GM15510 (cell line): ENCODE results near the gene COQ8B.

Experiments used
- POLR2A ChIP-seq: IDR thresholded peaks from 3 replicates; pipeline ENCODE4 v1.6.1; 2011; ENCODE audit warnings: borderline replicate concordance; ENCODE audit not compliant: insufficient read length; ENCODE audit errors: extremely low read depth

Gene COQ8B

DNA sequence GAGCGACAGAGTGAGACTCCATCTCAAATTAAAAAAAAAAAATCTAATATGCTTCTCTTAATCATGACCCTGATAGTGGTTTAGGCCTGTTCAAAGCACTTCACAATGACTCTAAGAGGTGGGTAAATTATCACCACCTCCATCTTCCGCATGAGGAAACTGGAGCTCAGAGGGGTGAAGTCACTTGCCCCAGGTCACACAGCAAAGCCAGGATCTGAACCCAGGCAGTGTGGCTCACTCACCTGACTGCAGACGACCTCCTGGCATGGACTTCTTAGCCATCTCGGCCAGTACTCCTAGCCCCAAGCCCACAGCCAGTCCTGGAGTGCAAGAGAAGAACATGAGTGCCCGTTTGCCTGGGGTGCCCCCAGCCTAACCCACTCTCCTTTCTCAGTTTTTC, 6.9 kb downstream of the COQ8B start:
- no peak for TF ChIP-seq POLR2A

DNA sequence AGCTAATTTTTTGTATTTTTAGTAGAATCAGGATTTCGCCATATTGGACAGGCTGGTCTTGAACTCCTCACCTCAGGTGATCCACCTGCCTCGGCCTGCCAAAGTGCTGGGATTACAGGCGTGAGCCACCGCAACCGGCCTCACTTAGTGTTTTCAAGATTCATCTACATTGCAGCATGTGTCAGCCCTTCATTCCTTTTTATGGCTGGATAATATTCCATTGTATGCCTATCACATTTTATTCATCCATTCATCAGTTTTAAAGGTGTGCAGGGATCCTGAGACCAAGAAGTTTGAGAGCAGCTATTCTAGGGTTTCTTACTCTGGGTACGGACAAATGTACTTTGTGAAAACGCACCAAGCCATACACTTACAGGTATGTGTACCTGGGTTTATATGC, 9.1 kb downstream of the COQ8B start:
- no peak for TF ChIP-seq POLR2A

DNA sequence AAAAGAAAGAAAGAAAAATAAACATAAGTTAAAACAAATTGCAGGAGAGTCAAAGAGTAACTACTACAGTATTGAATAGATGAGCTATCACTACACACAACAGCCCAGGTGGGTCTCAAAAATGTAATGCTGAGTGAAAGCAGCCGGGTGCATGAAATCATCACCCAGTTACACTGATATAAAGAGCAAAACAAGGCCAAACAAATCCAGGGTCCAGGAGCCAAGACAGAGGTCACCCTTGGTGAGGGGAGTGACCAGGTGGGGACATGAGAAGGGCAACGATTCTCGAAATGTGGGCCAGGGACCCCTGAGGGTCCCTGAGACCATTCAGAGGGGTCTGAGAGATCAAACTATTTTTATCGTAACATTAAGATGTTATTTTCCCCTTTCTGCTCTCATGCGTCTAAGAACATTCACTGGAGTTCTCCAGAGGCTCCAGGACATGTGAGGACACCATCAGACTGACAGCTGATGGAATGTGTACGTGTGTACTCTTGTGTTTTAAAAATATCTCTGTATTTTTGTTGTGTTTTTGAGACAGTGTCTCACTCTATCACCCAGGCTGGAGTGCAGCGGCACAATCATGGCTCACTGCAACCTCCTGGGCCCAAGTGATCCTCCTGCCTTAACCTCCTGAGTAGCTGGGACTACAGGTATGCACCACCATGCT, 10.6 kb downstream of the COQ8B start:
- no peak for TF ChIP-seq POLR2A

DNA sequence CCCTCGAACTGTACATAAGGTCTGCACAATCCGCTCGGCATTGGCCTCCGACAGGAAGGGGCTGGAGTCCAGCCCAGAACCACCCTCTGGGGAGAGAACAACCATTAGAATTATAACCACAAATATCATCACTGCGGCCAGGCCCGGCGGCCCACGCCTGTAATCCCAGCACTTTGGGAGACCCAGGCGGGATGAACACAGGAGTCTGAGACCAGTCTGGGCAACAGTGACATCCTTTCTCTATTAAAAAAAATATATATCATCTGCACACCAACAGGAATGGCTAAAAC, 11.4 kb downstream of the COQ8B start:
- TF ChIP-seq POLR2A = no peak

DNA sequence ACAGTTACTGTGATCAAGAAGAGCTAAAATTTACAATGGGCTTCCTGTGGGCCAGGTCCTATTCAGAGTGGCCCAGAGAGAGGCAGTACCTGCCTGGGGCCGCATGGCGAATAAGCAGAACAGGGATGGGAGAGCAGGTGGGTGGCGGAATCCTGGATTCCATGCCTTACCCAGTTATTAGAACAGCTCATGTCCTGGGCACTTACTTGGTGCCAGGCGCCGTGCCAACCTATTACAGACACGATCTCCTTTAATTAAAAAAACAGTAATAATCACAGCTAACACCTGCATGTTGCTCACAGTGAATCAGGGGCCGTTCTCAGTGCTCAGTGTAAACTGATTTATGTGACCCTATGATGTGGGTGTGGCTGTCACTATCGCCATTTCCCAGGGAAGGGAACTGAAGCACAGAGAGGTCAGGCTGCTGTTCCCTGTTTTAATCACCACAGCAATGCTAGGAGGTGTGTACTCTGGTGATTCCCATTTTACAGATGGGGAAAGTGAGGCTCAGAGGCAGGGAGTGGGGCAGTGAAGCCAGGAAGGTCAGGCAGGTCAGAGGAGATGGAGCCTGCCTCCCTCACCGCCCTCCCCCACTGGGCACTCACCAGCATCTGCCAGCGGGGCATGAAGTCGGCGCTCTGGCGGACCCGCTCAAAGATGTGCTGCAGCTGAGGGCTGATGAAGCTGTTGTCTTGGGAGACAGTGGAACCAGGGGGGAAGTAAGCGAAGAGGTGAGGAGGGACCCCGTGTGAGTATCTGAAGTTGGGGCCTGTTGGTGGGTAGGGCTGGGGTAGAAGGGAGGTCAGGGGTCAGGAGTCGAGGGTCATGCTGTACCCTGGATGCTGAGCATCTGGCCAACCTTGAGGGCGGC, 12.0 kb downstream of the COQ8B start:
- TF ChIP-seq POLR2A = no peak

DNA sequence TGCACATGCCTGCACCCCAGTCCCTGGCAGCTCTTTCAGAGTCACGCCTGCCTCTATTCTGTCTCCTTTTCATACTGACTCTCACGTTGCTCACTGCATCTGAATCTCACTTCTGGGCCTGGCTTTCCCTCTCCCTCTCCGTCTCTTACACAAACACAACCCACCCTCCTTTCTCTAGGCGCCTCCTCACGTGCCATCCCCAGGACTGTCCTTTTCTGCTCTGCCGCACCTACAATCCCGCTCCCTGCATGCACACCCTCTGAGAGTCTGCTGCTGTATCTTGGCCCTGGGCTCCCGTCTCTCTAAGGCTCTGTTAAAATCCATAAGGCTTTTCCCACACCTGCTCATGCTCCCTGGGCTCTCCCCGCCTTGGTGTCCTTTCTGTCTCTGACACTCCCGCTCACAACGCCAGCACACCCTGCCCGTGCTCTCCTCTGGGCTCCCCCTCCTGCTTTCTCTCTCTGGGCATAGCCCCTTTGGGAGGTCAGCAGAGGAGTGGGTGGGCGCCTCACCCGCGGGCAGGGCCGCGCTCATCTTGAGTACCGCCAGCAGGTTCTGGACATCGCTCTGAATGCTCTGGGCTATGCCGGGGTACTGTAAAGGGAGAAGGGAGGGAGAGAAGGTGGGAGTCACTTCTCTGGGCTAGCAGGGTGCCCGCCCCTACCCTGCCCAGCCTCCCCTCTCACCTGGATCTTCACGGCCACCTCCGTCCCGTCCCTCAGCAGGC, 13.5 kb downstream of the COQ8B start:
- no peak for TF ChIP-seq POLR2A

DNA sequence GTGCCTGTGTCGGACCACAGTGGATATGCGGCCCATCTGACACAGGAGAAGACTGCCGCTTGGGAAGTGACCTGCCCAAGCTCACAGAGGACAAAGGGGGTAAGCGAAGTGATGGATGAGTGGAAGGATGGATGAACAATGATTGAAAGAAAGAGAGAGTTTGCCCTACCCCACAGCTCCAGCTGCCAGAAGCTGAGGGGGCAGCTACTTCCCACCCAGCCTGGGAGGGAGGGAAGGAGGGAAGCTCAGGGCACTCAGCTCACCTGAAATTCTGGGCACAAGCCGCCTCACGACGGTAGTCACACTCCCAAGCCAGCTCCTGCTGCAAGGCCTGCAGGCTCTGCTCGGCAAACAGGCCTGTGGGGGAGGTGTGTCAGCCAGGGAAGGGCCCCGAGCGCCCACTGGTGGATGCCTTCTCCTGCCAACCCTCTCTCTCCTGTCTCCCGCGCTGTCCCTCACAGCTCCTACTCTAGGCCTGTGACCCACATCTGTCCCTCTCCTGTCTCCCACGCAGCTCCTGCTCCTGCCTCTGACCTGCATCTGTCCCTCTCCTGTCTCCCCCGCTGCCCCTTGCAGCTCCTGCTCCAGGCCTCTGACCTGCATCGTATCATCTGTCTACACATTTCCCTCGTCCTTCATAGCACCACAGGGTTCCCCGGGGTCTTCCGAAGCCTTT, 14.2 kb downstream of the COQ8B start:
- TF ChIP-seq POLR2A = no peak

DNA sequence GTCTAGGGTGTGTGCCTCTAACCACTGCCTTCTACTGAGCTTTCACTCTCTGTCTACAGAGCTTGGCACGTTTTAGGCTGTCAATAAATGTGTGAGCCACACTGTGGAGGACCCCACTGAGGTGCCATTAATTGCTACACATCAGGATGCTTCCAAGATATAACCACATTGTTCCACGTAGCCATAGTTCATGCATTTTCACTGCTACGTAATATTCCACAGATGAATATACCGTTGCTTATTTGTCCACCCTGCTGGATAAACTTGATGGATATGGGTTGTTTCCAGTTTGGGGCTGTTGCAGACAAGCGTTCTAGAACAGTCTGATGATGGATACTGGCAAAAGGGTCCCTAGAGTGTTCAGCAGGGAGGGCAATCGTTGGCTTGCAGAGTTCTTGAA, 14.9 kb downstream of the COQ8B start:
- TF ChIP-seq POLR2A = no peak

DNA sequence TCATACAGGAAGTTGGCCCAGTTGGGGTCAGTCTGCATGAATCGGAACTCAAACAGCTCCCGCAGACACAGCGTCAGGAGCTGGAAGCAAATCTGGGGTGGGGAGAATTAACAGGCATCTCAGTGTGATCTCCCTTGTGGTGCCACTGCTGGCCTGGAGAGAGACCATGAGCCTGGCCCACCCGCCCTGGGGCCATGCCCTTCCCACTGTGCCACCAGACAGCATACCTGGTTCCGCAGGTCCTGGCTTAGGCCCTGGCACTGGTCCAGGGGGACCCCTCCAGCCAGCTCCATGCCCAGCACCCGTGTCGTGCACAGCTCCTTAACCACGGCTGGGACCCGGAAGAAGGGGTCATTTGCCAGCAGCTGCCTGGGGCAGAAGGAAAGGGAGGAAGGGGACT, 16.6 kb downstream of the COQ8B start:
- no peak for TF ChIP-seq POLR2A

DNA sequence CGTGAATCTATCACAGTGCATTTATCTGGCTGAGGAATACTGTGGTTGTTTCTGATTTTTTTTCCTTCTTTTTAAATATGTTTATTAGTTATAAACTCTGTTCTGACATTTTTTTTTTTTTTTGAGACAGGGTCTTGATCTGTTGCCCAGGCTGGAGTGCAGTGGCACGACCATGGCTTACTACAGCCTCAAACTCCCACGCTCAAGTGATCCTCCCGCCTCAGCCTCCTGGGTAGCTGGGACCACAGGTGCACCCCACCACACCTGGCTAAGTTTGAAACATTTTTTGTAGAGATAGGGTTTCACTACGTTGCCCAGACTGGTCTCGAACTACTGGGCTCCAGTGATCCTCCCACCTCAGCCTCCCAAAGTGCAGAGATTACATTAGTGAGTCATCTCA, 19.7 kb downstream of the COQ8B start:
- TF ChIP-seq POLR2A = no peak

DNA sequence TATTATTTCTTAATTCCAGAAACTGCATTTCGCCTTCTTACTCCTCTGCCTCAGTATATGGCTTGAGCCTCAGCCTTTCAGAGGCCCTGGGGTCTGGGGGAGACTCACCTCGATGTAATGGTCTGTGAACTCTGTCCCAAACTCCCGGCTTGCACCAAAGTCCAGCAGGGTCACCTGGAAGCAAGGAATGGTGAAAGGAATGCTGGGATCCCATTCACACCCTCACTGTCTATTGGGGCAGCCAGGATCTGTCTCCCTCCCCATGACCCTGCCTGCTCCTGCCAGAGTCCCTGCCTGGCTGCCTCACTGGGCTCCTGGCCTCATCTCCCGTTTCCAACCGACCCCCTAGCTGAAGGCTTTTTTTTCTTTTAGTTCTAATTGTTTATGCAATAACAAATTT, 20.8 kb downstream of the COQ8B start:
- TF ChIP-seq POLR2A = no peak

DNA sequence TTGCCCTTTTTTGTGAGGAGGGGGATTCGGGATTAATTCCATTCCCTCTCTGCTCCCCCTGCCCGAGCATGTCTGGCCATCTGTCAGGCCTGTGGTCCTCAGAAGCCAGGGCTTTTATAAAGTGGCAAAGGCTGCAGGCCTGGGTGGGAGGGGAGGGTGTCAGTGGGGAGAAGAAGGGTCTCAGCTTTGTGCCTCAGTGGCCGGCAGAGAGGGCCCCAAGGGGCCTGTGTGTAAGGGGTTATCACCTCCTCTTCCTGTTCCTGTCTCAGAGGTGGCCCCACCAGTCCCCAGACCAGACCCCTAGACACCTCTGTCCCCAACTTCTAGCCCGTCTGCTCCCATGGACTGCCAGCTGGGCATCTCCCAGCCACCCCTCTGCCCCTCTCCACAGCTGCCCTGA, 22.8 kb downstream of the COQ8B start:
- TF ChIP-seq POLR2A = no peak

DNA sequence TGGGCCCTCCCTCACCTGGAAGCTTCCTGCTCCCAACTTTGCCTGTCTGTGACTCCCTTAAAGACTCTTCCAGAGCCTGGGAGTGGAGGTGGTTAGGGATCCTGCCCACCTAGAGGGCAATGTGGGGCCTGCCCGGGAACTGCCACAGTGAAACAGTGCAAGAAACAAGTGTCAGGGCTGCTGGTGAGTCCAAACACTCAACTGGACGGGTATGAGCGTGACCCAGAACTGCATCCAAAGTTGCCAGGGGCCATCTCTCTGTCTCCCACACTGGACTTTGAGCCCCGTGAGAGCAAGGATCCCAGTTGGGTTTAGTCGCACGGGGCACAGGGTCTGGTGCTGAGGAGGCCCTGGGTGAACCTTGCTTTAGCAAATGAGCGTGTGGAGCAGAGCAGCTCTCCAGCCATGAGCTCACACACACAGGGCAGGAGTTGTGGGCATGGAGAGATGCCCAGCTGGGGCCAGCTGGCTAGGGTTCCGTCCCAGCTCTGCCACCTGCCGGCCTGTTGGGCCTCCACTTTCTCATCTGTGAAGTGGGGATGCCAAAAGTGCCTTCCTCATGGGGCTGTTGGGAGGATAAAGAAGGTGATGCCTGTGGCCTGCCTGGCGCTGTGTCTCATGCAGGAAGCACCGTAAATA, 23.4 kb downstream of the COQ8B start:
- TF ChIP-seq POLR2A = no peak

DNA sequence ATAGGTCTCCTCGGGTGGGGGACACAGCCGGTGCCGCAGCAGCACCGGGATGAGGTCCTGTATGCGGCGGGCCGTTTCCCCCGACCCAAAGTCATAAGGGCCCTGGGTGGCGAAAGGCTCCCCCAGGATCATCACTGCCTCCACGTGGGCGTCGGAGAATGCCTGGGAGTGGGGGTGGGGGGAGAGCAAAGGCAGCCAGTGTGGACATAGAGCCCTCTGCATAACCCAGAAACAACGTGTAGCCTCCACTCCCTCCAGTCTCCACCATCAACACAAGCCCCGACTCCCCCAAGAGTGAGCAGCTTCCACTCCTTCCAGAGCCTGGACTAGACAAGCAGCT, 24.5 kb downstream of the COQ8B start:
- TF ChIP-seq POLR2A = no peak
